ENCODE results near the gene LRIG1.
A peak's percentile ranks its signal among the peaks of the same experiment; 100 is the strongest.

The LRIG1 gene

DNA sequence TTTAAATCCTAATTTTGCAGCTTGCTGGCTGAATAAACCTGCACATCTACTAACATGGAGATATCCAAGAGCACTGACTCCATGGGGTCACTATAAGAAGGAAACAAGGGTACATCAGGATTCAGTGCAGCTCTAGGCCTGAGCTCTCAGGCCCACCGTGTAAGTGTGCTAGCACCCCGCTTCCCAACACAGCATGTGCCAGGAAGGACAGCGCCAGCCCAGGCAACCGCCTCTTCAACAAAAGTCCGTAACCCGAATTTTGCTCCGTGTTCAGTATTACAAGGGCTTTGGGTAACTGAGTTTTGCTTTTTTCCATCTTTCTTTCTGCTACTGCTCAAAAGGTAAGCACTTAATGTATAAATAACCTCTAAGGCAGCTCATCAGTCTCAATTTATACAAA, 89.8 kb downstream of the LRIG1 start:
- H3K36me3 Mint-ChIP-seq (ENCODE audit: insufficient read depth), result peaks cover 25% of the 10 kb centered on the region
- ATAC-seq (replicated peaks; ENCODE audit: extremely low read depth, poor library complexity, severe bottlenecking), result no peak
- no peak overlapping the region for H3K27ac Mint-ChIP-seq (ENCODE audit: low read depth)
- H3K4me3 Mint-ChIP-seq, result no peak overlapping the region
- no peaks in the 10 kb centered on the region for H3K27me3 Mint-ChIP-seq
- no peaks in the 10 kb centered on the region for H3K9me3 Mint-ChIP-seq
- no peak for DNase-seq (ENCODE audit: low spot score in 2 of 2)
- H3K4me1 Mint-ChIP-seq, result peaks cover 4% of the 10 kb centered on the region

DNA sequence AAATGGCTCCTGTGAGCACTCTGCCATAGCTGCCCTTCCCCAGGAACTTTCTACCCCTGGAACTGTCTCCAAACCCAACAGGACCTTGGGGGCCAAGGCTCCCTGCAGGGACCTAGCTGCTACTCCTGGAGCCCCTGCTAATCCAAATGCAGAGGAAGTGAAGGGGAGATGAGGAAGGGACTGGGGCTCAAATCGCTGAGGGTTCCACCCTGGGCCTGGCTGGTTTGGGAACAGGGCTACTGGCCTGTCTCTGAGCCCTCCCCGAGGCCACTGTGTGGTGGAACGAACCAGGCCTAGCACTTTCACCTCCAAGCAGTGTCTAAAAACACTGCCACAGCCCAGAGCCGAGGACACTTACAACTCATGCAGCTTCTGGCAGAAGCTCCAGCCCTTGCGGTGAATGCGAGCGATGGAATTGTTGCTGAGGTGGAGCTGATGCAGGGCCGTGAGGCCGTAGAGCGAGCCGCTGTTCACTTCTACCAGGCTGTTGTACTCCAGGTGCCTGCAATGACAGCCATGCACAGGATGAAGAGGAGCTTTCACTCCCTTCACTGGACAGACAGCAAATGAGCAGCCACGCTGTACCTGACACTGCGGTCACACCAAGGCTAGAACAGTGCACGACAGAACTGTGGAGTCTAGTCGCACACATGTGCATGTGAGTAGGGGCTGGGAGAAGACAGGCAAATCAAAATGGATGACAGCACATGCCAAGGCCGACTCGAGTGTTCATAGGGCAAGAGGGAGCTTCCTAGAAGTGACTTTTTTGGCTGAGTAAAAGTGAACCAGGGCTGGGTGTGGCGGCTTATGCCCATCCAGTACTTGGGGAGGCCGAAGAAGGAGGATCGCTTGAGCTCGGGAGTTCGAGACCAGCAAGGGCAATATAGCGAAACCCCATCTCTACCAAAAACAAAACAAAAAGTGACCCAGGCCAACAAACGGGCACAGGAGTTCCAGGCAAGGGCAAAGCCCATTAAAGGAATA, 90.8 kb downstream of the LRIG1 start:
- Mint-ChIP-seq H3K27ac (ENCODE audit: low read depth) (peak overlapping the region; percentile 29), H3K4me1 (peaks cover 4% of the 10 kb centered on the region), H3K36me3 (ENCODE audit: insufficient read depth) (peaks cover 26% of the 10 kb centered on the region), H3K27me3 (no peaks in the 10 kb centered on the region), H3K9me3 (no peaks in the 10 kb centered on the region), H3K4me3 (no peak overlapping the region)
- ATAC-seq (replicated peaks; ENCODE audit: extremely low read depth, poor library complexity, severe bottlenecking) (no peak), DNase-seq (ENCODE audit: low spot score in 2 of 2) (no peak)

DNA sequence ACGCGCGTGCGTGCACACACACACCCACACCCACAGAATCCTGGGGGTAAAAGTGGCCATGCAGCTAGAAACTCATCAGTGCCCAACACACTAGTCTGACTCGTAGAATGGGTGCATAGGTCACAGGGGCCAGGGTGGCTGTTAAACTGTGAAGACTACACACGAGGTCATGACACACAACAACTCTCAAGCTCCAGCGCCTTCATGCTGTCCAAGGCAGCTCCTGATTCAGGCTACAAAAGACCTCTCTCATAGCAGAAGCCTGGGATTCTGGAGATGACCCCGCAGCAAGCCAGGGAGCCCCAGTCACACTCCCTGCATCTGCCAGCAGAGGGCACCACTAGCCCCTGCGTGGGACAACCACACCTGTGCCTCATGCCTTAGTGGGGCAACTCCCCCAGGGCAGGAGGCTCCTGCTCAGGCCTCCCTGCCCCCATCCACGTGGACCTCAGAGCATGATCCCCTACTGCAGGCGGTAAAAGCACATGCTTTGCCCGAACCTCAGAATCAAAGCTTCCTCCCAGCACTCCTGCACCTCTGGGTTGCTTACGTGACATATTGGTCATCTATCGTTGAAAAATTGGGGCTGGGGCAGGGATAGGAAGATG, 93.1 kb downstream of the LRIG1 start:
- DNase-seq (ENCODE audit: low spot score in 2 of 2) (peak; percentile 64 to 74), ATAC-seq (replicated peaks; ENCODE audit: extremely low read depth, poor library complexity, severe bottlenecking) (peak; percentile 83)
- H3K27ac Mint-ChIP-seq (ENCODE audit: low read depth), result no peak overlapping the region
- no peaks in the 10 kb centered on the region for H3K9me3 Mint-ChIP-seq
- no peak overlapping the region for H3K4me3 Mint-ChIP-seq
- H3K4me1 Mint-ChIP-seq, result peaks cover 4% of the 10 kb centered on the region
- H3K27me3 Mint-ChIP-seq, result no peaks in the 10 kb centered on the region
- H3K36me3 Mint-ChIP-seq (ENCODE audit: insufficient read depth), result peaks cover 26% of the 10 kb centered on the region

DNA sequence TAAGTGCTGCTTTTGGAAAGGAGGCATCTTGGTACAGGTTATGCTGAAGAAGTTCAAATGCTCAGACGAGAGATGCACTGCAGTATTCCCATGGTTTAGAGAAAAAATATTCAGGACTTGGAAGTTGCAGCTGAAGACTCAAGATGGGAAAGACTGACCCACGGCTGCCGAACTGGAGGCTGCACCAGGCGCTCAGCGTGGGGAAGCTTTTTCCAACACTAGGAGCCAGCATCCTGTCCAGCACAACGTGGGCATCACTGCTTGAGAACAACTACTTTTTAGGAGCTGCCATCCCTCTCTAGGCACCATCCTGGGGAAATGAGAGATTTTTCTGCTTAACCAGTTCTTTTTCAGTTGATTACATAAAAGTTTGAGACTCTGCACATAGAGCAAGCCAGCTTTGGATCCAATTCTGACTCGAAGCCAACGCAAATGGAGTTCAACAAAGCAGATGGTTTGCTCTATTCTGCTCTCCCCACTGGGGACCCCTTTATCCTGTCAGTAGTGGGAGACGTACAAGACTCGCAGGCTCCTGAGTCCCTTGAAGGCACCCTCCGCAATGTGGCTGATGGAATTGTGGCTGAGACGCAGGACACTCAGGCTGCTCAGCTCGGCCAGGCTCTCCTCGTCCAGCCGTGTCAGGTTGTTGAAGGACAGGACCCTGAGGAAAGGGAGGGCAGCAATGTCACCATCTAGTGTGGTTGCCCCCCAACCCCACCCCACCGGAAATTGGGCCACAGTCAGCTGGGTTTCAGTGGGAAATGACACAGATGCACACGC, 93.8 kb downstream of the LRIG1 start:
- H3K4me3 Mint-ChIP-seq, result no peak overlapping the region

DNA sequence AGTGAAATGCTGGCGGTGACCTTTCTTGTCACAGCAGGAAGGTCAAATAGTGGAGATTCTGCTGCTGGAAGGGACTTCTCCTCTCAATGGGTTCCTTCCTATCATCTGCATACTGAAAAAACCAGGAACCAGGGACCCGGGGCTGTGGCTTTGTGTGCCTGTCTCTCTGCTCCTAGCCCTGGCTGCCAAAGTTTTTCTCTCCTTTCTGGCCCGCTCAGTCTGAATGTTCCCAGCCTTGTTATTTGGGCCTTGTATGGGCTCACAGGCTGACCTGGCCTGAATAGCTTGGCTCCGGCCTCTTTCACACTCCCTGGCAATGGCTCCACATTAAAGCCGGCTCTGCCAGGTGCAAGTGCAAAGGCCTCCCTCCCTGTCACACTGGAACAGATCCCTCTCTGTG, 94.7 kb downstream of the LRIG1 start:
- DNase-seq (ENCODE audit: low spot score in 2 of 2) (no peak), ATAC-seq (replicated peaks; ENCODE audit: extremely low read depth, poor library complexity, severe bottlenecking) (no peak)
- Mint-ChIP-seq H3K36me3 (ENCODE audit: insufficient read depth) (peaks cover 23% of the 10 kb centered on the region), H3K9me3 (no peaks in the 10 kb centered on the region), H3K4me3 (no peak overlapping the region), H3K27me3 (no peaks in the 10 kb centered on the region), H3K27ac (ENCODE audit: low read depth) (no peak overlapping the region), H3K4me1 (peaks cover 4% of the 10 kb centered on the region)

More for the DNA sequence above, 93.8 kb downstream of the LRIG1 start:
- DNase-seq (ENCODE audit: low spot score in 2 of 2), result no peak
- H3K9me3 Mint-ChIP-seq, result no peaks in the 10 kb centered on the region
- peaks cover 26% of the 10 kb centered on the region for H3K36me3 Mint-ChIP-seq (ENCODE audit: insufficient read depth)
- no peak for ATAC-seq (replicated peaks; ENCODE audit: extremely low read depth, poor library complexity, severe bottlenecking)
- no peak overlapping the region for H3K27ac Mint-ChIP-seq (ENCODE audit: low read depth)
- H3K4me1 Mint-ChIP-seq, result peaks cover 4% of the 10 kb centered on the region
- no peaks in the 10 kb centered on the region for H3K27me3 Mint-ChIP-seq

DNA sequence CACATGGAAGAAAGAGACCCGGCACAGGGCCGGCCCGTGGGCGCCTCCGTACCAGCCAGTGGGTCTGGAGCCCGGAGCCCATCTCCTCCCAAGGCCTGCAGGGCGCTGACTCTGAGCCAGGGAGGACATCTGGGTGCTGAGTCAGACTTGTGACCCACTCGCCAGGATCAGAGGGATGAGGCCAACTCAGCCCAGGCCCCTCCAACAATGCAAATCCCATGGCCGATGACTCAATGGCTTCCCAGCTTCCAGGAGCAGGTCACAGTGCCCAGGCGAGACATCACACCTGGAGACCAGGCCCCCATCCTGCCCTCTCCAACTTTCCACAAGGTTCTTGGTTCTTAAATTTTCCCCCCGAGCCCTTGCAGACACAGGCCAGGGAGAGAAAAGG, 95.1 kb downstream of the LRIG1 start:
- Mint-ChIP-seq H3K9me3 (no peaks in the 10 kb centered on the region), H3K27ac (ENCODE audit: low read depth) (no peak overlapping the region), H3K36me3 (ENCODE audit: insufficient read depth) (peaks cover 24% of the 10 kb centered on the region), H3K27me3 (no peaks in the 10 kb centered on the region), H3K4me3 (no peak overlapping the region), H3K4me1 (peaks cover 4% of the 10 kb centered on the region)
- ATAC-seq (replicated peaks; ENCODE audit: extremely low read depth, poor library complexity, severe bottlenecking), result no peak
- DNase-seq (ENCODE audit: low spot score in 2 of 2), result no peak

DNA sequence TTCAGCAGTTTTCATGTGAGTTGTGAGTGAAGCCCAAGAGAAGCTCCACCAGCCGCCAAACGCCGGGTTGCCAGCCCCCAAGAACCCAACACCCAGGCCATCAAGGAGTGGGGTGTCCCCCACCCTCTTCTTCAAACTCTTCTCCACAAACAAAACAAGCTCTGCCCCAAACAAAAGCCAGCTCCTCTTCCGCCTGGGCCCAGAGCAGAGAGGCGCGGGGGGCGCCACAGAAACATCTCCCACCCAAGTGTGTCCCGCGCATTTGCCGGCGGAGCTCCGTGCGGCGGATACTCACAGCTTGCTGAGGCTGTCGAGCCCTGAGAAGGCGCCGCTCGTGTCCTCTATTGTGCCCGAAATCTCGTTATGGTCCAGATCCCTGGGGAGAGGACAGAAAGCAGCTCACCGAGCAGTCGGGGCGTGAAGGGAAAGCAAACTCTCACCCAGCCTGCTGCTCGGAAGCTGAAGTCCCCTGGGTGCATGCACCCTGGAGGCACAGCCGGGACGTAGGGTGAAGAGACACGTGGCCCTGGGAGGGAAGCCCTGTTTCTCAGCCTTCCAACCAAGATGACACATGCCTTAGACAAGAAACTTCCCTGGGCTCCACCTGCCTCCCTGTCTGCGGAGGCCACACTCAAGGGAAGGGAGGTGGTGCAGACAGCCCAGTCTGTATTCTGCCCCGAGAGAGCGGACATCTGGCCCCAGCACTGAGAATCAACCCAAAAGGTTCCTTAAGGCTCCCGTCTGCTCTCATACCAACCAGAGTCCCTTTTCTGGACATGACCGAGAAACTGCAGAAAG, 95.7 kb downstream of the LRIG1 start:
- no peak overlapping the region for H3K4me3 Mint-ChIP-seq
- ATAC-seq (replicated peaks; ENCODE audit: extremely low read depth, poor library complexity, severe bottlenecking), result no peak
- DNase-seq (ENCODE audit: low spot score in 2 of 2), result no peak
- no peaks in the 10 kb centered on the region for H3K9me3 Mint-ChIP-seq
- H3K4me1 Mint-ChIP-seq, result peaks cover 4% of the 10 kb centered on the region
- H3K27ac Mint-ChIP-seq (ENCODE audit: low read depth), result no peak overlapping the region
- H3K27me3 Mint-ChIP-seq, result no peaks in the 10 kb centered on the region
- peaks cover 23% of the 10 kb centered on the region for H3K36me3 Mint-ChIP-seq (ENCODE audit: insufficient read depth)

DNA sequence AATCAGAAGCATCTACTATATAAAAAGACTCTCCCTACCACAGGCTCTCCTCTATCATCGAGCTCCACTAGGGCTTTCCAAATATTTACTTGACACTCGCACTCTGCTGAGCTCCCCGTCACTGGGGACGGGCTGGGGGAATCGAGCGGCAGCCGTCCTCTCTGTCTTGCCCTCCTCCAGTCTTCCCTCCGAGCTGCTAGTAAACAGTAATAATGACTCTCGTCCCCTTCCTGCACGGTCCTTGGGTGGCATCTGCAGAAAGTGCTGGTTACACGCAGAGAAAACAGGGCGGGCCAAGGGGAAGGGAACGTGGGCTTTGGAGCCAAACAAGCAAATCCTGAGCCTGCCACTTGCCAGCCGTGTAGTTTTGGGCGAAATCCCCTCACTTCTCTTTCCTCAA, 96.6 kb downstream of the LRIG1 start:
- Mint-ChIP-seq H3K4me1 (peaks cover 4% of the 10 kb centered on the region), H3K27ac (ENCODE audit: low read depth) (no peak overlapping the region), H3K4me3 (no peak overlapping the region), H3K27me3 (no peaks in the 10 kb centered on the region), H3K9me3 (no peaks in the 10 kb centered on the region), H3K36me3 (ENCODE audit: insufficient read depth) (peaks cover 24% of the 10 kb centered on the region)
- ATAC-seq (replicated peaks; ENCODE audit: extremely low read depth, poor library complexity, severe bottlenecking), result no peak
- DNase-seq (ENCODE audit: low spot score in 2 of 2), result no peak

DNA sequence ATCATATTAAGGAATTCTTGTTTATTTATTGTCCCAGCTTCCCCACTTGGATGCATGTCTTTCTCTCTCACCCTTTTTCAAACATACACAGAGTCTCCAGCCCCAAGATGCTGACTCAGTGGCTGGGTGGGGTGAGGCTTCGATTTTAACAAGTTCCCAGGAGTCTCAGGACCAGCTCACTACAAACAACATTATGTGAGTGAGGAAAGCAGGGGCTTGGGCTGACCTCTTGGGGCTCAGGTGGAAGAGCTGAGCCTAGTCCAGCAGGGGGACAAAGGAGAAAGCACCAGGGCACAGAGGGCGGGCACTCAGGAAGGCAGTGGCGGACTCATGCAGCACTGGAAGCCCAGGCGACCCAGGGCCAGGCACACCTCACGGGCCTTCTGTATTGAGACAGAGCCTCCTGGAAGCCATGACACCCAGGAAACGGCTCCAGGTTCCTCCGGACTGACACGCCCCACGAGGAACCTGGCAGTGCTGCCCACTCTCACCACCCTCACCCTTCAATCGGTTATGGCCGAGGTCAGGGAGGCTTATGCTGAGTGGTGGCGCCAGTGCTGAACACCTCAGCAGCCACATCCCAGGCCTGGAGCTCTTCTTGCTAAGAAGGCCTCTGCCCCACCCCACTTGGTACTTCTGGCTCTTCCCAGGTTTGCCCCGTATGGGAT, 97.4 kb downstream of the LRIG1 start:
- no peaks in the 10 kb centered on the region for H3K9me3 Mint-ChIP-seq
- no peak overlapping the region for H3K4me3 Mint-ChIP-seq
- H3K36me3 Mint-ChIP-seq (ENCODE audit: insufficient read depth), result peaks cover 27% of the 10 kb centered on the region
- DNase-seq (ENCODE audit: low spot score in 2 of 2) (no peak), ATAC-seq (replicated peaks; ENCODE audit: extremely low read depth, poor library complexity, severe bottlenecking) (no peak)
- H3K27ac Mint-ChIP-seq (ENCODE audit: low read depth), result no peak overlapping the region
- H3K4me1 Mint-ChIP-seq, result peaks cover 5% of the 10 kb centered on the region
- no peaks in the 10 kb centered on the region for H3K27me3 Mint-ChIP-seq

DNA sequence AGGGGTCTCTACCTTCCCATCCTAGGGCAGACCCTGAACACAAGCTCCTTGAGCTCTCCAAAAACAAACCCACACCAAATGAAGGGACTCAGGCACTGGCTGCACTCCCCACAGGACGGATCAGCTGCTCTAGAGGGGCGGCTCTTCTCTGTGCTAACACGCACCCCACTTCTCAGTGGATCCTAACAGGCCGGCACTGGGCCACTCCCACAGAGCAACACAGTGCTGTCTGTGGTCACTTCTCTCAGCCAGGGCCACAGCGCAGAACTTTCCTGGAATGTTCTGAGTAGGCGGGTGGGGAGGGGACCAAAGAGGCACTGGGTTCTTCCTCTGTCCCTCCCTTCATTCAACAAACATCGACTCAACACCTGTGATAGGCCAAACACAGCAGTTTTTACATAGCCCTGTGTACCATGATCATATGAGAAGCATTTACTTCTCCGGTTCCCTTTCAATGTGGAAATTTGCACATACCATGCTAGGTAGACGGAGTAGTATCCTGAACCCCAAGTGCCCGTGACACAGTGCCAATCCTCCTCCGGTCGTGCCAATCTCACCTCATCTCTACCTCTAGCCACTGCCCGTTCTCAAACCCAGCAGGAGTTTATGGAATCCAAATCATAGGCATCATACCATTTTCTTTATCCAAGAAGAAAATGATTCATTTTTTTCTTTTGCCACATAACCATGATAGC, 98.1 kb downstream of the LRIG1 start:
- H3K4me3 Mint-ChIP-seq, result no peak overlapping the region
- H3K36me3 Mint-ChIP-seq (ENCODE audit: insufficient read depth), result peaks cover 30% of the 10 kb centered on the region
- ATAC-seq (replicated peaks; ENCODE audit: extremely low read depth, poor library complexity, severe bottlenecking) (no peak), DNase-seq (ENCODE audit: low spot score in 2 of 2) (no peak)
- no peaks in the 10 kb centered on the region for H3K27me3 Mint-ChIP-seq
- H3K4me1 Mint-ChIP-seq, result peaks cover 6% of the 10 kb centered on the region
- no peaks in the 10 kb centered on the region for H3K9me3 Mint-ChIP-seq
- H3K27ac Mint-ChIP-seq (ENCODE audit: low read depth), result peak overlapping the region; percentile 41

DNA sequence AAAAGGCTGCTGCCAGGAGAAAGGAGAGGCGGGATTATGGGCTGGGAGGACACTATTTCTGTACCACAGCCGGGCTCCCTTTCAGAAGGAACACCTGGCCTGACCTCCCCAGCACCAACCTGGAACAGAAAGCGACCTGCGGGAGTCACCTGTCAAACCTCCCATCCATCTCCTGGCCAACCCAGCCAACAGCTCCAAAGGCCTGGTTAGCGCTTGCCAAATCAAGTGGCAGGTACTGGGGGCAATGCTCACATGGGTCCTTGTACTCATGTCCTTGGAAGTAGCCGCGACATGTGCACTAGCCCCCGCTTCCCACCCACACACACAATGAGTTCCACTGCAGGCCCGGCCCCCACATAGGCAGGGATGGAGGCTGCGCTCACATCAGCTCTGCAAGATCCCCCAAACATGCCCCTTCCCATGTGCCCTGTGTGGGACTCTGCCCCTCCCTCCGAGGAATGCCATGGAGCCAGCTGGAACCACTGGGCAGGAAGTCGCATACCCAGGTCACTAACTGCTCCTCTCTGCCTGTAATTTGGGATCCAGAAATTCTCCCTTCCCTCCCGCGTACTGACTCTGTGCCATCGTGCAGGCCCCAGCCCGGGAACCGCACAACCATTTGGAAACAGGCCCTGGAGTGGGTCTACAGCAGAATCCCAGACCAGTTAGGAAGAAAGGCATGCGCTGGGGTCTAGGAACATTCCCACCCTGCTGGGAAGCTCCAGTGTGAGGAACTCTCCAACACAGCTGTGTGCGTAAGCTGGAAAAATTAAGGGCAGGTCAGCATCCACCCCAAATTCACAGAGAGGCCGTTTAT, 98.9 kb downstream of the LRIG1 start:
- H3K4me1 Mint-ChIP-seq, result peaks cover 5% of the 10 kb centered on the region
- no peaks in the 10 kb centered on the region for H3K27me3 Mint-ChIP-seq

More for the DNA sequence above, 98.9 kb downstream of the LRIG1 start:
- Mint-ChIP-seq H3K27ac (ENCODE audit: low read depth) (peak overlapping the region; percentile 41), H3K9me3 (no peaks in the 10 kb centered on the region), H3K36me3 (ENCODE audit: insufficient read depth) (peaks cover 30% of the 10 kb centered on the region), H3K4me3 (no peak overlapping the region)
- ATAC-seq (replicated peaks; ENCODE audit: extremely low read depth, poor library complexity, severe bottlenecking) (no peak), DNase-seq (ENCODE audit: low spot score in 2 of 2) (no peak)
